Caco-2 (cell line): ENCODE measurements around the gene ANKRD2. TPM values are rescaled to one million over a fixed set of nuclear protein-coding genes. Genes with fewer than 3 reads are reported as not detected.

Experiments
- BruUV-seq: library from RNA; stranded (reverse); fragments of 400-500 nt; replicated peaks from 2 replicates; lab custom pipeline; 2021; lab: Mats Ljungman, UMichigan
- CTCF ChIA-PET: fragments of 300-600 bp; sonication (Branson Sonifier 250); formaldehyde crosslinking; loops from one replicate; lab custom pipeline; 2022; ENCODE audit warnings: antibody characterized with exemption; lab: Charles Lee
- POLR2A ChIA-PET: fragments of 300-600 bp; sonication (Branson Sonifier 250); formaldehyde crosslinking; loops from one replicate; lab custom pipeline; 2022; ENCODE audit warnings: antibody characterized with exemption; lab: Charles Lee
- DNase-seq, 2 experiments: peaks; one replicate each; pipeline versions ENCODE4 v3.0.0 to v3.0.0-alpha.2; 2020 to 2022
- H3K27me3 ChIP-seq: replicated peaks from 2 replicates; pipeline ENCODE4 v1.6.0; 2011; ENCODE audit warnings: low read length; ENCODE audit not compliant: control insufficient read depth, insufficient read depth
- H3K36me3 ChIP-seq: 2 replicates; pipeline ENCODE4 v1.5.1; 2011; ENCODE audit warnings: low read length; ENCODE audit not compliant: control insufficient read depth, insufficient read depth
- H3K4me1 ChIP-seq: fragments of 250-450 bp; sonication (Bioruptor Pico); 2 replicates; pipeline ENCODE4 v1.5.1; 2020; ENCODE audit warnings: mild to moderate bottlenecking
- H3K4me3 ChIP-seq: 2 replicates; pipeline ENCODE4 v1.5.1; 2011; ENCODE audit warnings: low read depth, mild to moderate bottlenecking, control low read depth, low read length
- H3K9me3 ChIP-seq: fragments of 250-450 bp; sonication (Bioruptor Pico); 2 replicates; pipeline ENCODE4 v1.5.1; 2020; ENCODE audit warnings: mild to moderate bottlenecking, moderate library complexity
- H3K27ac Mint-ChIP-seq: one replicate; pipeline ENCODE4 v1.8.0; 2022; ENCODE audit warnings: mixed read lengths; ENCODE audit not compliant: unreplicated experiment
- H3K27me3 Mint-ChIP-seq: one replicate; pipeline ENCODE4 v1.8.0; 2022; ENCODE audit warnings: mixed read lengths; ENCODE audit not compliant: insufficient read depth, unreplicated experiment
- H3K36me3 Mint-ChIP-seq: one replicate; pipeline ENCODE4 v1.8.0; 2022; ENCODE audit warnings: mild to moderate bottlenecking, mixed read lengths; ENCODE audit not compliant: insufficient read depth, unreplicated experiment
- H3K4me1 Mint-ChIP-seq: one replicate; pipeline ENCODE4 v1.8.0; 2022; ENCODE audit warnings: low read depth, mixed read lengths; ENCODE audit not compliant: unreplicated experiment
- H3K4me3 Mint-ChIP-seq: one replicate; pipeline ENCODE4 v1.8.0; 2022; ENCODE audit warnings: mild to moderate bottlenecking, moderate library complexity, mixed read lengths; ENCODE audit not compliant: unreplicated experiment
- H3K9me3 Mint-ChIP-seq: one replicate; pipeline ENCODE4 v1.8.0; 2022; ENCODE audit warnings: mixed read lengths; ENCODE audit not compliant: unreplicated experiment
- CTCF ChIP-seq, 2 experiments: fragments of 200-600 bp in 1 of 2; IDR thresholded peaks; 1 replicate in 1 of 2; 2 replicates in 1 of 2; pipeline versions ENCODE4 v1.5.1 to v1.8.0; 2011 to 2022; ENCODE audit warnings: antibody characterized with exemption in 1 of 2, control low read depth in 1 of 2, inconsistent platforms in 1 of 2, low read depth in 1 of 2, low read length in 1 of 2, mild to moderate bottlenecking in 1 of 2, moderate library complexity in 1 of 2; ENCODE audit not compliant: insufficient read depth in 1 of 2, severe bottlenecking in 1 of 2, unreplicated experiment in 1 of 2
- intact Hi-C: fragments of 100-400 bp; cut with micrococcal nuclease; formaldehyde crosslinking; loops from one replicate; pipeline ENCODE4 v1.10.0; 2022; ENCODE audit not compliant: unreplicated experiment
- total RNA-seq: library from RNA; stranded (reverse); gene quantifications from 2 replicates; pipeline ENCODE4 v1.2.3, GENCODE V29; 2022

Gene ANKRD2
- total RNA-seq, 1 experiment from 2014 or later: not detected

- H3K27me3 Mint-ChIP-seq: no peaks in the 10 kb centered on the region
- H3K4me1 Mint-ChIP-seq: peaks cover 28% of the 10 kb centered on the region
- H3K4me1 ChIP-seq: peaks cover 31% of the 10 kb centered on the region
- H3K27me3 ChIP-seq: no peaks in the 10 kb centered on the region
- peaks cover 7% of the 10 kb centered on the region for H3K36me3 Mint-ChIP-seq
- no peak overlapping the region for H3K27ac Mint-ChIP-seq
- H3K36me3 ChIP-seq: no peaks in the 10 kb centered on the region
- peaks cover 8% of the 10 kb centered on the region for H3K9me3 Mint-ChIP-seq
- intact Hi-C loops: no loop called here
- DNase-seq: no peak
- CTCF ChIA-PET: no interaction called here
- no peaks in the 10 kb centered on the region for H3K9me3 ChIP-seq
- no peak for TF ChIP-seq CTCF (IDR thresholded peaks at IDR 0.05; ENCODE audit: insufficient read depth in 1 of 2, low read depth in 1 of 2, low read length in 1 of 2, severe bottlenecking in 1 of 2, unreplicated experiment in 1 of 2)
- POLR2A ChIA-PET: no interaction called here
- no peak overlapping the region for H3K4me3 Mint-ChIP-seq
- no TSS peak for BruUV-seq
- H3K4me3 ChIP-seq: no peak overlapping the region
Measured at GRCh38 chr10:97567891-97568290, 4.7 kb upstream of the ANKRD2 start.

- H3K27me3 Mint-ChIP-seq: no peaks in the 10 kb centered on the region
- no peak for TF ChIP-seq CTCF (IDR thresholded peaks at IDR 0.05; ENCODE audit: insufficient read depth in 1 of 2, low read depth in 1 of 2, low read length in 1 of 2, severe bottlenecking in 1 of 2, unreplicated experiment in 1 of 2)
- intact Hi-C loops: no loop called here
- H3K4me1 Mint-ChIP-seq: peaks cover 24% of the 10 kb centered on the region
- Histone ChIP-seq H3K4me1 (peaks cover 33% of the 10 kb centered on the region), H3K36me3 (no peaks in the 10 kb centered on the region), H3K4me3 (no peak overlapping the region), H3K27me3 (no peaks in the 10 kb centered on the region), H3K9me3 (no peaks in the 10 kb centered on the region)
- ChIA-PET POLR2A (no interaction called here), CTCF (interaction anchor here (1.2 kb wide), 1 partner anchor 17 kb away, joined by 3 read pairs; no protein-coding TSS in a partner anchor)
- peaks cover 8% of the 10 kb centered on the region for H3K36me3 Mint-ChIP-seq
- no peak for DNase-seq
- BruUV-seq: no TSS peak
- H3K4me3 Mint-ChIP-seq: no peak overlapping the region
- no peaks in the 10 kb centered on the region for H3K9me3 Mint-ChIP-seq
- H3K27ac Mint-ChIP-seq: no peak overlapping the region
Measured at GRCh38 chr10:97570146-97570788, 2.3 kb upstream of the ANKRD2 start.

DNA sequence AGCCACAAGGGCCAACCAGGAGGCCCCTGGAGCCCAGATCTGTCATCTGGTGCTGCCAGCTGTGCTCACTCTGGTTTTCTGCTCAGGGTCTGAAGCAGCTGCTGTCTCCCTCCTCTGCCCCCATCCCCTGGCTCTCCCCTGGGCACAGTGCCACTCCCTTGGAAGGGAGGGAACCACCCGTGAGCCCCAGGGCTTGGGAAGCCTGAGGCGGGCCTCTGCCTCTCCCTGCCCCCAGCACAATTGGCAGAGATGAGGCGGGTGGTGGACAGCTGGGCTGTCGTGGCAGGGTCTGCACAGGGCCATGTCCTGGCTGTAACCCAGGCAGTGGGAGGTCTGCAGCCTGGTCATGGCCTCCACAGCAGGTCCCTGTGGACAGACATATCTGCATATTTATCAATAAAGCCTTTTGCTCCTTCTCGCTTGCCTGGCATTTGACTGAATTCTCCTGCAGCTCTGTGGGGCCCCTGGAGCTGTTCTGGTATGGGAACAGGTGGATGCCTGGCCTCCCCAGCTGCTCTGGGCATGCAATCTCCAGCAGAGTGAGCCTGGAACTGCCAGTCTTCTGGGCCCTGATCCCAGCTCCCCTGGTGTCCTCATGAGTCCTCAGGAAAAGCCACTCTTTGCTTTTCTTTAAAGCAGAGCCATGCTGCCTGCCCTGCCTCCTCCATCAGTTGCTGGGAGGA is 1.6 kb upstream of the ANKRD2 start:
- H3K36me3 Mint-ChIP-seq: peaks cover 8% of the 10 kb centered on the region
- Histone ChIP-seq H3K4me3 (no peak overlapping the region), H3K27me3 (no peaks in the 10 kb centered on the region), H3K4me1 (peaks cover 33% of the 10 kb centered on the region), H3K36me3 (no peaks in the 10 kb centered on the region), H3K9me3 (no peaks in the 10 kb centered on the region)
- H3K4me1 Mint-ChIP-seq: peaks cover 24% of the 10 kb centered on the region
- intact Hi-C loops: no loop called here
- ChIA-PET POLR2A (interaction anchor here (0.5 kb wide), 1 partner anchor 72 kb away, joined by 3 read pairs; no protein-coding TSS in a partner anchor), CTCF (interaction anchor here (1.4 to 3.0 kb wide), 6 partner anchors 14 to 116 kb away, joined by 3 to 39 read pairs (median 8); partner anchors contain the start of genes AVPI1, HOGA1 and UBTD1)
- TF ChIP-seq CTCF (IDR thresholded peaks at IDR 0.05; ENCODE audit: insufficient read depth in 1 of 2, low read depth in 1 of 2, low read length in 1 of 2, severe bottlenecking in 1 of 2, unreplicated experiment in 1 of 2): no peak
- BruUV-seq: no TSS peak
- H3K9me3 Mint-ChIP-seq: no peaks in the 10 kb centered on the region
- no peak overlapping the region for H3K4me3 Mint-ChIP-seq
- no peak for DNase-seq
- H3K27me3 Mint-ChIP-seq: no peaks in the 10 kb centered on the region
- peak overlapping the region; percentile 82 for H3K27ac Mint-ChIP-seq
